ENCODE results near the gene B4GALNT3.
A peak's percentile ranks its signal among the peaks of the same experiment; 100 is the strongest.

B4GALNT3 gene

DNA sequence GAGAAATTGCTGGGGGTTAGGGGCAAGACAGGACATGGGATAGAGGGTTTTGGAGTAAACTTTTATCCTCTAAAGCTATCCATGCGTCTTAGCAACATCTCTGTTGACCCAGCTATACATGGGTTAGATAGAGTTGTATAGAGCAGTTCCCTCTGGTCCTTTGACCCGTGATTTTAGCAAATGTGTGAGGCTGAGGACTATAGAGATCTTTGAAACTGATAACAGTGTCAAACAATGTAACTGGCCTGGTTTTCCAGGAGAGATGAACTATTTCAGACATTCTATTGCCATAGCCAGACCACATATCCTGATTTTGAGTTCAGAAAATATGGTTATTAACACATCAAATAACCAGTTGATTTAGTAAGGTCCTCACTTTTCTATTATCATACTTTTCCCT lies 60.4 kb downstream of the B4GALNT3 start:
- TF ChIP-seq, protein P1, sequence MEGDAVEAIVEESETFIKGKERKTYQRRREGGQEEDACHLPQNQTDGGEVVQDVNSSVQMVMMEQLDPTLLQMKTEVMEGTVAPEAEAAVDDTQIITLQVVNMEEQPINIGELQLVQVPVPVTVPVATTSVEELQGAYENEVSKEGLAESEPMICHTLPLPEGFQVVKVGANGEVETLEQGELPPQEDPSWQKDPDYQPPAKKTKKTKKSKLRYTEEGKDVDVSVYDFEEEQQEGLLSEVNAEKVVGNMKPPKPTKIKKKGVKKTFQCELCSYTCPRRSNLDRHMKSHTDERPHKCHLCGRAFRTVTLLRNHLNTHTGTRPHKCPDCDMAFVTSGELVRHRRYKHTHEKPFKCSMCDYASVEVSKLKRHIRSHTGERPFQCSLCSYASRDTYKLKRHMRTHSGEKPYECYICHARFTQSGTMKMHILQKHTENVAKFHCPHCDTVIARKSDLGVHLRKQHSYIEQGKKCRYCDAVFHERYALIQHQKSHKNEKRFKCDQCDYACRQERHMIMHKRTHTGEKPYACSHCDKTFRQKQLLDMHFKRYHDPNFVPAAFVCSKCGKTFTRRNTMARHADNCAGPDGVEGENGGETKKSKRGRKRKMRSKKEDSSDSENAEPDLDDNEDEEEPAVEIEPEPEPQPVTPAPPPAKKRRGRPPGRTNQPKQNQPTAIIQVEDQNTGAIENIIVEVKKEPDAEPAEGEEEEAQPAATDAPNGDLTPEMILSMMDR (IDR thresholded peaks at IDR 0.05; ENCODE audit: insufficient read depth, missing control alignments): no peak
- FAIRE-seq (no peak), DNase-seq (ENCODE audit: insufficient read length, low spot score) (no peak)

DNA sequence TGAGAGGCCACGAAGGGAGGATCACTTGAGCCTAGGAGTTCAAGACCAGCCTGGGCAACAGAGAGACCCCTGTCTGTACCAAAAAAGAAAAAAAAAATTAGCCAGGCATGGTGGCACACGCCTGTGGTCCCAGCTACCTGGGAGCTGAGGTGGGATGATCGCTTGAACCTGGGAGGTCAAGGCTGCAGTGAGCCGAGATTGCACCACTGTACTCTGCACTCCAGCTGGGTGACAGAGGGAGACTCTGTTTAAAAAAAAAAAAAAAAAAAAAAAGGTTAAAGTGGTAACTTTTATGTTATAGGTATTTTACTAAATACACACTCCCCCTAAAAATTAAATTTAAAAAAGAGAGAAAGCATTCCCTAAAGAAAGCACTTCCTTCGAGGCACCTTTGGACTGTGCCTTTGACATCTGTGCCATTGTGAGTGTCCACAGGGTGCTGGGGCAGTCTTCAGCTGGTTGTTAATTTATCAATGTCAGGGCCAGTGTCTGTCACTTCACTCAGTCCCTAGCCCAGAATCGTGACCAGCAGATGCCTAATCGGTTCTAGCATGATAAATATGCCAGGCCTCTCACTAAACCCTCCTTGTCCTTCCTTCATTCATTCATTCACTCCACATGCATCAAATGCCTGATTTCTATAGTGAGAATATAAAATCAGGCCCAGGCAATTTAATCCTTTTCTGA lies 63.1 kb downstream of the B4GALNT3 start:
- TF ChIP-seq, protein P1 (IDR thresholded peaks at IDR 0.05; ENCODE audit: insufficient read depth, missing control alignments): no peak
- DNase-seq (ENCODE audit: insufficient read length, low spot score) (no peak), FAIRE-seq (no peak)

DNA sequence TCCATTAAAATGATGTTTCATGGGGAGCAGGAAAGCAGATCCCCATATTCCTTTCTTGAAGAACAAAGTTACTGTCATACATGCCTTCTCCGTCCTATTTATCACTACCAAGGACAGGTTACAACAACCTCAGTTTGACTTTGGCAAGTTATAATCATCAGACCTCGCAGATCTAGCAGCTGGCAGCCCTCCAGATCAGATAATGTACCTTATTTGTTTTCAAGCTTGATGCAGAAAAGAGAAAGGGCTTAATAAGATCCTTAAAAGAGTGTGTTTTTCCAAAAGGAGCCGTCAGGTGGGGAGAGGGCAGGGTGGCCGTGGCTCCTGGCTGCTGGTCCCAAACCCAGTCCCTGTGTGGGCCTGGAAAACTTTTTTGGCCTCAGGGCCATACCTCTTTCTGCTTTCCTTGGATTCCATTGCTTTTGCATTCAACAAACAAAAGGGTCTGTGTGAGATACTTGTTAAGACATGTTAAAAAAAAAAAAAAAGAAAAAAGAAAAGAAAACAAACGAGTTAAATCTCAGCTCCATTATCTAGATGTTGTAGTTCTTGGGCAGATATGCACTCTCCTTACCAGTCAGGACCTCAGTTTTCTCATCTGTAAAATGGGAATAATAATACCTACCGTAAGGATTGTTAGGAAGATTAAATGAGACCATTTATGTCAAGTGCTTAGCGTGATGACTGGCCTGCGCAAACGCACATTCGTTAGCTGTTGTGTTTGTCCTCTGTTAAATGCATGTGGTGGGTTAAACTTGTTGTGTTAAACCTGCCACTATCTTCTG lies 64.6 kb downstream of the B4GALNT3 start:
- no peak for FAIRE-seq
- no peak for DNase-seq (ENCODE audit: insufficient read length, low spot score)
- TF ChIP-seq, protein P1 (IDR thresholded peaks at IDR 0.05; ENCODE audit: insufficient read depth, missing control alignments): no peak

DNA sequence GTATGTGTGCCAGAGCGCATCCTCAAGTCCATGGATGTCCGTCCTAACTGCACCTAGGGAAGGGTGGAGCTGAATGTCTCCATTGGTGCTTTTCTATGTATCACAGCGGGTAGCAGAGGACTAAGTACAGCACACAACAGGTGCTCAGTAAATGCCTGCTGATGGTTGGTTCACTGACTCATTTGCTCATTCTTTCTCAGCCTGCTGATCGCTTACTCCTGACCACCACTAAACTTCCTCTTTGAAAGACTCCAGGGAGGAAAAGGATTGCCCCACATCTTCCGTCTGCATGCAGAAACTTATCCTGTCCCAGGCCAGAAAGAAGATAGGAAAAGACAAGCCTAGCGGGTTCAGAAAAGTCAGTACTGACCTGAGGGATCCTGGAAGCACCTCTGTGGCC lies 66.3 kb downstream of the B4GALNT3 start:
- TF ChIP-seq, protein P1 (IDR thresholded peaks at IDR 0.05; ENCODE audit: insufficient read depth, missing control alignments): no peak
- FAIRE-seq: no peak
- DNase-seq (ENCODE audit: insufficient read length, low spot score): no peak

DNA sequence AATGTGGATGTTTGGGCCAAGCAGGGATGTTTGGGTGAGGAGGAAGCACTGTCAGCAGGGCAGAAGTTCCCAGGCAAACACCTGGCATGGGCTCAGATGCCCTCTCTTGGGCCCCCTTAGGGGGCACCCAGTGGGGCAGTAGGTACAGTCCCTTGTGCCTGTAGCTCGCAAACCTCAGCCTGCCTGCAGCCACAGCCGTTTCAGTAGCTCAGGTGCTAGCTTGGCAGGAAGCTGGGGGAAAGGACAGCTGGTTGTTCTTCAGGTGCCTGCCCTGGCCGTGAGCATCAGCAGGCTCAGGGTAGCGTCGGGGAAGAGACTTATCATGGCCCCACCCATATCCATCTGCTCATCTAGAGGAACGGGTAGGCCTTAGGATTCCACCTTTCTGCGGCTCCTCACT lies 67.5 kb downstream of the B4GALNT3 start:
- FAIRE-seq: no peak
- TF ChIP-seq, protein P1 (IDR thresholded peaks at IDR 0.05; ENCODE audit: insufficient read depth, missing control alignments): no peak
- no peak for DNase-seq (ENCODE audit: insufficient read length, low spot score)

DNA sequence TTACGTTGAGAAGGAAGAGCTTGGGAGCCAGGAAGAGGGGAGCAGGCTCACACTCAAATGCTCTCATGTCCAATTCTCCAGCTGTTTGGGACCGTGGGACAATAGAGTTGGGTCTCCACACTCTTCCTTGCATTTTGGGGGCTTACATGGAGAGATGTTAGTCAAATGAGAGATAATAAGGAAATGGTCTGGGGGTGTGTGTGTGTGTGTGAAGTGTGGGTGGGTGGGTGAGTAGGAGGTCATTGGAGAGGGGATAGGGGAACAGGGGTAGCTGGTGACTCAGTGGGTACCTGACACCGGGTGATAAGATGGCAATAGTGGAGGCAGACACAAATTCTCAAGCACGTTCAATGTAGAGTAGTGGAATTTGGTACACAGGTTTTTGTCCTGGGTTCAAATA lies 68.0 kb downstream of the B4GALNT3 start:
- DNase-seq (ENCODE audit: insufficient read length, low spot score) (no peak), FAIRE-seq (no peak)
- TF ChIP-seq, protein P1 (IDR thresholded peaks at IDR 0.05; ENCODE audit: insufficient read depth, missing control alignments): no peak

DNA sequence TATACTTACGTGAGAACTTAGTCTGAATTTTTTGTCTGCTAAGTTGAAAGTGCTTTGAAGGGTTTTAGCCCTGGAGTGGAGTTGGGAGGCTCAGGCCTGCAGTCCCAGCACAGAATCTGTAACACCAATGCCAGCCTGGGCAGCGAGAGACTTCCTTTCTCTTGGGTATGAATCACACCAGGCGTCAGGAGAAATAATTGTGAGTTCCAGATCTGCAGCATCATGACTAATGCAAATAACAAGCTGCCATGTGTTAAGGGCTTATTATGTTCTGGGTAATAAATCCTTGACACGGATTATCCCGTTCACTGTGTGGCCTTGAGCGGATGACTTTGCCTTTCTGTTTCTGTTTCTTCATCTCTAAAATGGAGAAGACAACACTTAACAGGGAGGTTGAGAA lies 70.6 kb downstream of the B4GALNT3 start:
- no peak for DNase-seq (ENCODE audit: insufficient read length, low spot score)
- TF ChIP-seq, protein P1 (IDR thresholded peaks at IDR 0.05; ENCODE audit: insufficient read depth, missing control alignments): no peak
- FAIRE-seq: peak; percentile 91

All from D721Med (cell line).